ENCODE data around the gene PTPRU.
"Not testable (repeated sequence)": the region's sequence is repeated elsewhere in the genome, so short reads cannot be mapped to it uniquely, and the experiment has no call there.

PTPRU gene

DNA sequence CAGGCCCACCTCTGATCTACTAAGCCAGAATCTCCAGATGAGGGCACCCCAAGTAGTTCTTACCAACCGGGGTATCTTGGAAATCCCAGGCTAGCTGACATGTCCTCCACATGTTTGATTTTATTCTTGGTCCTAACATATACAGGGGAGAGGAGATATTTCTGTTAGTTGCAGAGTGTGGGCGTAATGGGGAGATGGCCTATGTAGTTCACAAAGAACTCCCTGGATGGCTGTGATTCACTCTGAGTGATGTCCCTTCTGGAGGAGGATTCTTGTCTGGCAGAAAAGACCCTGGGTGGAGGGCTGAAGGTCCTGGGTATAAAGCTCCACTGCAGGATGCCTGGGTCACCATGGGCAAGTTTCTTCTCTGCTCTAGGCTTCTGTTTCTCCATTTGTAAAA lies 18.7 kb upstream of the PTPRU start:
- in situ Hi-C loops (cut with MboI; ENCODE audit: low pct_unique_long_range_greater_than_20kb, low sequenced_read_pairs): no loop called here
- no peak for DNase-seq

DNA sequence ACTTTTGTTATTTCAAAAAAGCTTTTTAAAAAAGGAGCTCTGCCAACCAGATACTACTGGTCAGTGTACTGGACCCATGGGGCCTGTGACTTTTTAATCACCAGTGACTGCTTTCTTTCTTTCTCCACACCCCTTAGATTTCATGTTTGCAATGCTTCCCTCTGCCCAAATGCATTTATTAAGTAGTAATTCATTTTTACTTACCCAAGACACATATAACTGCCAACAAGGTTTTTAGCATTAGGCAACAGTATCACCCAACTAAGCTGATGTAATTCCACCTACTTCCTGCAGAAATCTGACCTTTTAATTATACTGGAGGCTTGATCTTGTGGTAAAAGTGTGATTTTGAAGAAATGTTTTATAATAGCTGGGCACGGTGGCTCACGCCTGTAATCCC lies 18.1 kb upstream of the PTPRU start:
- in situ Hi-C loops (cut with MboI; ENCODE audit: low pct_unique_long_range_greater_than_20kb, low sequenced_read_pairs): no loop called here
- no peak for DNase-seq

DNA sequence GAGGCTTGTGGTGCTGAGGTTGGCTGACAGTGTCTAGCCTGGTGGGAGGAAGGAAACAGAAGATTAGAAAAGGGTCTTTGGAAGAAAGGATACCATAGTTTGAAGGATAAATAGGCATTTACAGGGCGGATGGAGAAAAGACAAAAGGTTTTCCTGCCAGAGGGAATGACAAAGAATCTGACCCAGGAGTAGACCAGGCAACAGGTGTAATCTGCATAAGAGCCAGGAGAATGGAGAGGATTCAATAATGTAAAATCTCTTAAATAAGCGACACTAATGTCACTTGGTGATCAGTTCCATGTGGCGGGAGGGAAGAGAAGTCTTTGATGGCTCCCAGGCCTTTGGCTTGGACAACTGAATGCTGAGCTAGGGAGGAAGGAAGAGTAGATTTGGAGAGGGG lies 15.0 kb upstream of the PTPRU start:
- in situ Hi-C loops (cut with MboI; ENCODE audit: low pct_unique_long_range_greater_than_20kb, low sequenced_read_pairs): no loop called here
- no peak for DNase-seq

DNA sequence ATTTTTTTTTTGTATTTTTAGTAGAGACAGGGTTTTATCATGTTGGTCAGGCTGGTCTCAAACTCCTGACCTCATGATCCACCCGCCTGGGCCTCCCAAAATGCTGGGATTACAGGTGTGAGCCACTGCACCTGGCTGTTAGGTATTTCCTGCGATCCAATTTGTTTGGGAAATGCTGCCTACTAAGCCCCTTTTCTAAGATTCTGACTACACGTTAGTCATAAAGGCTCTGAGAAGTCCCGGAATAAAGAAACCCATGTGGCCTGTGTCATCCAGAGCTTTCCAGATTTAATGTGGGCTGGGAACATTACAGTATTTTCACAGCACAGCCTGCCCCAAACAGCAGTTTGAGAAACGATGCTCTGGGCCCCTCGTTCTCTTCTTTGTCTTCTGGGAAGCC lies 14.1 kb upstream of the PTPRU start:
- DNase-seq; in situ Hi-C loops (cut with MboI; ENCODE audit: low pct_unique_long_range_greater_than_20kb, low sequenced_read_pairs): not testable (repeated sequence)

DNA sequence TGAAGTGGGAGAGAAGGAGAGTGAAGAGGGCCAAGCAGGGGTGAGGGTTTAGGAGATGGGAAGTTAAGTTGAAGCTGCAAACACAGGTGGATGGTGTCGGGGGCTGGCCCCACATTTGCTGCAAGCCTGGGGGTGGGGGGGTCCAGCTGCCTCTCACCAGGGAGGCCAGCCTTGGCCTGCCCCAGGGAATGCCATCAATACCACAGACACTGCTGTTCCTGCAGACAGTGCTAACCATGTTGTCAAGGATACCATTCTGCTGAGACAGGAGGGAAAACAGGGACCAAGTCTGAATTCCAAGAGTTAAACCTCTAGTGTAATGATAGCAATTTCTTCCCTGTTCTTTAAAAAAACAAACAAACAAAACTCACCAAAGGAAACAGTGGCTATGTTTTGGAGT lies 13.6 kb upstream of the PTPRU start:
- in situ Hi-C loops (cut with MboI; ENCODE audit: low pct_unique_long_range_greater_than_20kb, low sequenced_read_pairs): no loop called here
- no peak for DNase-seq

DNA sequence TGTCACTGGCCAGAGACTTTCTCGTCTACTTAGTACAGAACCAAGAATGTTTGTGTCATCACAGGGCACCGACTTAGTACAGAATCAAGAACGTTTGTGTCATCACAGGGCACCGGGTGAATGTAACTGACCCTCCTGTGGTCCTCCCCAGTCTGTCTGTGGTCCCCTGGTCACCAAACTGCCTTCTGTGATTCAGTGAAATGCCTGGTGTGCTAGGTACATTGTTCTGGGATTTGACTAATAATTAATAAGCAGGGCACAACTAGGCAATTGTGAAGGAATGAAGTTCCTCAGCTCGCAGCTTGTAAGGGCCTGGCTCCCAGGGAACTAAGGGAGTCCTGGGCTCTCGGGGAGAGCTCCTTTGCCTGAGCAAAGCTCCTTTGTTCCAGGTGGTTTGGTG lies 12.8 kb upstream of the PTPRU start:
- DNase-seq: no peak
- in situ Hi-C loops (cut with MboI; ENCODE audit: low pct_unique_long_range_greater_than_20kb, low sequenced_read_pairs): no loop called here

GRCh38 chr1:29224356-29224837 lies 11.9 kb upstream of the PTPRU start:
- in situ Hi-C loops (cut with MboI; ENCODE audit: low pct_unique_long_range_greater_than_20kb, low sequenced_read_pairs): no loop called here
- DNase-seq: no peak

GRCh38 chr1:29225361-29225760 lies 11.0 kb upstream of the PTPRU start:
- no peak for DNase-seq
- in situ Hi-C loops (cut with MboI; ENCODE audit: low pct_unique_long_range_greater_than_20kb, low sequenced_read_pairs): loop anchor here (25.0 kb wide), 2 partner anchors 887 to 1487 kb away; partner anchors contain the start of gene MATN1

DNA sequence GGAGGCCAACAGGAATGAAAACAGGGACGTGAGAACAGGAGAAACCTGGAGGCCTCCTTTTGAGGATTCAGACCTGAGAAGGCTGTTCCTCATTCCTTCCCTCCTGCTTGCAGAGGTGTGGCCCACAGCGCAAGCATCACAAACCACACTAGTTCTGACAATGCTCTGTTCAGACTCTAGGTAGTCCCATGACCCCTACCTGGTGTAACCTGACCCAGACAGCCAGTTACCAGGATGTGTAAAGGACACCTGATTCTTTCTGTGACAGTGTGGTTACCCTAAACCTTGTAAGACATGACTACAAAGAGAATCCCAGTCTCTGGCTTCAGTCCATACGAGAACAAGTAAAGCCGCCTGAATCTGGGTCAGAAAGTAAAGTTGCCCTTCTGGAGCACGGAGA lies 8.8 kb upstream of the PTPRU start:
- in situ Hi-C loops (cut with MboI; ENCODE audit: low pct_unique_long_range_greater_than_20kb, low sequenced_read_pairs): loop anchor here (25.0 kb wide), 2 partner anchors 885 to 1485 kb away; partner anchors contain the start of gene MATN1
- no peak for DNase-seq

DNA sequence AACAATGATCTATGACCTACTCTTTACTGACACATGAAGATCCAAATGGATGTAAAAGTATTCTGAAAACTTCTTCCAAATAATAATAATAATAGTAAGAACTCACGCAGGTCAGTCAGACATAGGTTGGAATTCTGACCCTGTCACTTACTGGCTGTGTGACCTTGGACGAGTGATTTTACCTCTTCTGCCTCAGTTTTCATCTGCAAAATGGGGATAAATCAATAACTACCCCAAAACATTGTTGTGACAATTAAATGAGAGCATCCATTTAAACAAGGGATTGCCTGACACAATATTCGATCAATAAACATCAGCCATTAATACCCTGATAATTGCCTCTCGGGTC lies 6.1 kb upstream of the PTPRU start:
- no peak for DNase-seq
- in situ Hi-C loops (cut with MboI; ENCODE audit: low pct_unique_long_range_greater_than_20kb, low sequenced_read_pairs): loop anchor here (25.0 kb wide), 2 partner anchors 882 to 1482 kb away; partner anchors contain the start of gene MATN1

DNA sequence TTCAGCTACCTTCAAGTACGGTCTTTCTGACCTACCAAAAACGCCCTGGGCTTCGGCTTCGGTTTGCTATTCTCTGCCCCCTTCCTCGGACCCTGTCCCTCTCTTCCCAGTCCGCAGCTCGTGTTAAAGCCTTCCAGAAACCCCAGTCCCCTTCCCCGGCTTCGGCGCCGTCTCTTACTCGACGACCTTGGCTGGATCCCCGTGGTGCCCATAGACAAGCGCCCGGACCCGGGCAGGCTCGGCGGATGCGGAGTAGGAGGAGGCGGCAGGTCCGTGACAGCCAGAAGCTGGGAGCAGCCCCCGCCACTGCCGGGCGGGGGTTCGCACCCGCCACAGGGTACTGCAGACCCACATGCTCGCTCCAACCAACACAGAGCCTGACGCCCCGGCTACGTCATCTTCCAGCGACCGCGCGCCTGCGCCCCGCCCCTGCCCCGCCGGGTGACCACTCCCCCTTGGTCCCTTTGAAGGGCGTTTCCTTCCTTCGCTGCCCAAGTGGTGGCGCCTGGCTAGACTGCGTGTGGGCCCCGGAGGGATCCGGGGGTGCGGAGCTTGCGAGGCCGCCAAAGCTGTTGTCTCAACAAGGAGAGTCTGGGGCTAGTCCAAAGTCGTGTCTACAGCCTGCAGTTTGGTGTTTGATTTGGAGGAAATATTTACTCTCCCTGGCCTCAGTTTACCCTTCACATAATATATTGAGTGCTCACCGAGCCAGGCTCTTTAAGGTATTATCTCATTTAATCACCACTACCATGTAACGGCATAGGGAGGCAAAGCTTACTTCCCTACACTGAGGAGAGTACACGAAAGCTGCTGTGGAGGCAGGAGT lies 5.6 kb upstream of the PTPRU start, which contains the start of gene MECR:
Gene MECR (minus strand): TSS at position 382 of the 826 bp plus-strand sequence. CDS start 28 bp downstream, at position 354.
- in situ Hi-C loops (cut with MboI; ENCODE audit: low pct_unique_long_range_greater_than_20kb, low sequenced_read_pairs): loop anchor here (25.0 kb wide), 2 partner anchors 882 to 1482 kb away; partner anchors contain the start of gene MATN1

DNA sequence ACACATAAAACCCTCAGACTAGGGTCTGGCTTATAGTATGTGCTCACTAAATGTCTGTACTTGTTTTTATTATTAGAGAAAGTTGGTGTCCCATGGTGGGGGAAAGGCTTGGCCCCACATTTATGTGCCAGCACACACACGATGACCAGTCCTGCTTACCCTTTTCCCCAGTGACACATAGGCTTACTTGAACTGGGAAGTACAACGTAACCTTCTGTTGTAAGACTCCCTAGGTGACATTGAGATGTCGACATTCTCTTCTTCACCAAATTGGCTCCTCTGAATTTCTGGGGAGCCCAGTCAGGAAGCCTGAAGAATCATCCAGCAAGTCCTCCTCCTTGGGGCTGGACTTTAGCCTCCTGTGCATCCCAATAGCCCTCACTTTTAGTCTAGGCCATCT lies 3.9 kb upstream of the PTPRU start:
- DNase-seq: no peak
- in situ Hi-C loops (cut with MboI; ENCODE audit: low pct_unique_long_range_greater_than_20kb, low sequenced_read_pairs): loop anchor here (25.0 kb wide), 2 partner anchors 880 to 1480 kb away; partner anchors contain the start of gene MATN1

More for the DNA sequence above, 5.6 kb upstream of the PTPRU start, which contains the start of gene MECR:
- peak; percentile 95 for DNase-seq

GRCh38 chr1:29233693-29234092 lies 2.6 kb upstream of the PTPRU start:
- no peak for DNase-seq
- in situ Hi-C loops (cut with MboI; ENCODE audit: low pct_unique_long_range_greater_than_20kb, low sequenced_read_pairs): loop anchor here (25.0 kb wide), 2 partner anchors 879 to 1479 kb away; partner anchors contain the start of gene MATN1

- in situ Hi-C loops (cut with MboI; ENCODE audit: low pct_unique_long_range_greater_than_20kb, low sequenced_read_pairs): loop anchor here (25.0 kb wide), 2 partner anchors 878 to 1478 kb away; partner anchors contain the start of gene MATN1
- DNase-seq: no peak
These were observed 1.9 kb upstream of the PTPRU start for GRCh38 chr1:29234471-29234870.

DNA sequence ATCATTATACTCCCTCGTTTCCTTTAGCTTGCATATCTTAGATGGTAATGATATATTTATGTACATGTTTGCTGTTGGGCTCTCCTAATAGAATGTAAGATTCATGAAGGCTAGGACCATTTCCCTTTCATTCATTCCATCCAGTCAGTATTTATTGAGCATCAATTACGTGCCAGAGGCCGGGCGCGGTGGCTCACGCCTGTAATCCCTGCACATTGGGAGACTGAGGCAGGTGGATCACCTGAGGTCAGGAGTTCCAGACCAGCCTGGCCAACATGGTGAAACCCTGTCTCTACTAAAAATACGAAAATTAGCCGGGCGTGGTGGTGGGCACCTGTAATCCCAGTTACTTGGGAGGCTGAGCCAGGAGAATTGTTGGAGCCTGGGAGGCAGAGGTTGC lies 1.4 kb upstream of the PTPRU start:
- in situ Hi-C loops (cut with MboI; ENCODE audit: low pct_unique_long_range_greater_than_20kb, low sequenced_read_pairs): loop anchor here (25.0 kb wide), 2 partner anchors 877 to 1477 kb away; partner anchors contain the start of gene MATN1
- not testable (repeated sequence) for DNase-seq

DNA sequence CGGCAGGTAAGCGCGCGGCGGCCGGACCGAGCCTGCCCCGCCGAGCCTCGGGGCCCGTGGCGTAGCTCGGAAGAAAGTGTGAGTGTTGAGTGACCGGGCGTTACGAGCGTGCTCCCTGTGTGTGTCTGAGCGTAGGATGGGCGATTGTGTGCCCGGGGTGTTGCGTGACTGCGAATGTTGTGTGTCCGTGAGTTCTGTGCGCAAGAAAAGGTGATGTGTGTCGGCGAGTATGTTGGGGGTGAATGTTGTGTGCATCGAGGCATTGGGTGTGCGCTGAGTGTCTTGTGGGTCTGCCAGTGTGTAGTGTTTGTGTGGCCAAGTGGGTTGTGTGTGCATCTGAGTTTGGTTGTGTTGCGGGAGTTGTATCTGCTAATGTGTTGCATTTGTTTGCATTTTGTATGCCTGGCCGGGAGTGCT lies 398 bp downstream of the PTPRU start:
- DNase-seq: peak; percentile 57
- in situ Hi-C loops (cut with MboI; ENCODE audit: low pct_unique_long_range_greater_than_20kb, low sequenced_read_pairs): loop anchor here (25.0 kb wide), 2 partner anchors 876 to 1476 kb away; partner anchors contain the start of gene MATN1

GRCh38 chr1:29237129-29237821 lies 953 bp downstream of the PTPRU start:
- in situ Hi-C loops (cut with MboI; ENCODE audit: low pct_unique_long_range_greater_than_20kb, low sequenced_read_pairs): loop anchor here (25.0 kb wide), 2 partner anchors 875 to 1475 kb away; partner anchors contain the start of gene MATN1
- peak; percentile 65 for DNase-seq

DNA sequence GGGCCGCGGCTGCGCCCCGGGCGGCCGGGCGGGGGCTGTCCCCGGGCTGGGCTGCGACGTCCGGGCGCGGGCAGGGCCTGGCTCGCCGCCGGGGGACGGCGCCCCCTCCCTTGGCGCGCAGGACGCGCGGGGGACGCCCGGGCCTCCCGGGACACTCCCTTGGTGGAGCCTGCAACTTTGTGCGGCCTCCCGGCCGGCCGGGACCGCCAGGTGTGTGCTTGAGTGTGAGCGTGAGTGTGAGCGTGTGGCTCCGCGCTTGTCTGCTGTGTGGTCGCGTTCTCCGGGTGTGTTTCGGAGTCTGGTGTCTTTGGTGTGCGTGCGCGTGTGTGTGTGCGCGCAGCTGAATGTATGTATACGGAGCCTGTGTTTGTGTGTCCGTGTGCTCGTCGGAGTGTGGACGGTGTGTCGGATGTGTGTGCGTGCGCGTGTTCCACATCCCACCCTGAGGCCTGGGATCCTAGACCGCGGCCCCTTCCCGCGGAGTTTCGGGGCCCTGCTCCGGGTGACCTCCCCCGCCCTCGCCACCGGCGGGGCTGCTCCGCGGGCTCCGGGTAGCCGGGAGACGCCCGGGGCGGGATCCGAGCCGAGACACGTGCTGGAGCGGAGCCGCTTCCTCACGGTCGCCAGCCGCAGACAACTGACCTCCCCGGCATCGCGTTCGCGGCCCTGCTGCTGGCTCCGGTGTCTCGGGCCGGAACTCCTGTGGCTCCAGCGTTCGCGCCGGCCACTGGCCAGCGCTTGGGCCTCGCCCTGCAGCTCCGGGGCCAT lies 1.7 kb downstream of the PTPRU start:
- in situ Hi-C loops (cut with MboI; ENCODE audit: low pct_unique_long_range_greater_than_20kb, low sequenced_read_pairs): loop anchor here (25.0 kb wide), 2 partner anchors 874 to 1474 kb away; partner anchors contain the start of gene MATN1
- peak; percentile 56 for DNase-seq

DNA sequence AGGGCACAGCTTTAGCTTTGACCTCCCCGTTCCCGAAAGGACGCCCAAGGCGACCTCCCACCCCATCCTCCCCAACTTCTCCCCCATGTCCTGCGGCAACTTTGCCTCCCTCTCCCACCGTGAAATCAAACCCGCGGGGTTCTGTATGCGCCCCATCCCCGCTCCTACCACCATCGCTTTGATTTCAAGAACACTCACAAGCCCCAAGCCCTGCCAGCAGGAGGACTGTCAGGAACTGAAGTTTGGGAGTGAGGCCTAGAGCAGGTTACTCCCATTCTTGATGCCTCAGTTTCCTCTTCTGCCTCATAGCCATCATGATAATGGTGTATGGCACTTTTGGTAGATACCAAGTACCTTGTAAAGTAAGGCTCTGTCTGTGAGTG lies 2.3 kb downstream of the PTPRU start:
- in situ Hi-C loops (cut with MboI; ENCODE audit: low pct_unique_long_range_greater_than_20kb, low sequenced_read_pairs): loop anchor here (25.0 kb wide), 2 partner anchors 874 to 1474 kb away; partner anchors contain the start of gene MATN1

More for the DNA sequence above, 2.3 kb downstream of the PTPRU start:
- no peak for DNase-seq
